Endothelial cell of umbilical vein (primary cell): ENCODE measurements around the gene ENOX2.

Source experiments
- CTCF ChIP-seq, 2 donors: IDR thresholded peaks; 1 replicate in 1 of 2; 2 replicates in 1 of 2; pipeline ENCODE4 v1.5.1; 2011; ENCODE audit warnings: low read length in 2 of 2, mild to moderate bottlenecking in 2 of 2, moderate library complexity in 2 of 2, control low read depth in 1 of 2, inconsistent platforms in 1 of 2, low read depth in 1 of 2; ENCODE audit not compliant: insufficient read depth in 1 of 2; ENCODE audit errors: extremely low read depth in 1 of 2
- FOS ChIP-seq: IDR thresholded peaks from 2 replicates; pipeline ENCODE4 v1.6.1; 2011; ENCODE audit warnings: mild to moderate bottlenecking, low read length, moderate library complexity, borderline replicate concordance; ENCODE audit not compliant: insufficient read depth
- MAX ChIP-seq: IDR thresholded peaks from 2 replicates; pipeline ENCODE4 v1.6.1; 2011; ENCODE audit not compliant: insufficient read depth, insufficient read length
- POLR2A ChIP-seq: IDR thresholded peaks from 2 replicates; pipeline ENCODE4 v1.6.1; 2012; ENCODE audit warnings: low read depth, mild to moderate bottlenecking, control low read depth, low read length
- POLR2AphosphoS5 ChIP-seq: IDR thresholded peaks from 2 replicates; pipeline ENCODE4 v1.6.1; 2012; ENCODE audit warnings: low read depth, mild to moderate bottlenecking, control low read depth, low read length, moderate library complexity; ENCODE audit not compliant: insufficient read depth

GRCh38 chrX:130658310-130658709 lies 244.7 kb downstream of the ENOX2 start:
- TF ChIP-seq MAX = no peak
- TF ChIP-seq CTCF (IDR thresholded peaks at IDR 0.05; ENCODE audit: extremely low read depth in 1 of 2, insufficient read depth in 1 of 2, low read depth in 1 of 2, low read length in 2 of 2) = no peak
- no peak for TF ChIP-seq POLR2AphosphoS5
- no peak for TF ChIP-seq FOS
- TF ChIP-seq POLR2A = no peak
